Neuron (in vitro differentiated cells): ENCODE results near the gene SMYD3.
"Not testable (repeated sequence)": the region's sequence is repeated elsewhere in the genome, so short reads cannot be mapped to it uniquely, and the experiment has no call there.

Experiments
- H2AFZ ChIP-seq: one replicate; pipeline ENCODE4 v1.6.1; 2013; ENCODE audit warnings: low read depth, mild to moderate bottlenecking, inconsistent platforms, low read length, moderate library complexity
- H3K27me3 ChIP-seq: one replicate; pipeline ENCODE4 v1.6.1; 2013; ENCODE audit warnings: low read length; ENCODE audit not compliant: insufficient read depth
- H3K36me3 ChIP-seq: one replicate; pipeline ENCODE4 v1.6.1; 2013; ENCODE audit warnings: low read length; ENCODE audit not compliant: insufficient read depth
- H3K4me1 ChIP-seq: one replicate; pipeline ENCODE4 v1.6.1; 2013; ENCODE audit warnings: low read length; ENCODE audit not compliant: insufficient read depth
- H3K4me3 ChIP-seq: 2 replicates; pipeline ENCODE4 v1.5.1; 2013; ENCODE audit warnings: mild to moderate bottlenecking, low read length, moderate library complexity
- H3K9me3 ChIP-seq: one replicate; pipeline ENCODE4 v1.6.1; 2013; ENCODE audit warnings: low read length

The SMYD3 gene

DNA sequence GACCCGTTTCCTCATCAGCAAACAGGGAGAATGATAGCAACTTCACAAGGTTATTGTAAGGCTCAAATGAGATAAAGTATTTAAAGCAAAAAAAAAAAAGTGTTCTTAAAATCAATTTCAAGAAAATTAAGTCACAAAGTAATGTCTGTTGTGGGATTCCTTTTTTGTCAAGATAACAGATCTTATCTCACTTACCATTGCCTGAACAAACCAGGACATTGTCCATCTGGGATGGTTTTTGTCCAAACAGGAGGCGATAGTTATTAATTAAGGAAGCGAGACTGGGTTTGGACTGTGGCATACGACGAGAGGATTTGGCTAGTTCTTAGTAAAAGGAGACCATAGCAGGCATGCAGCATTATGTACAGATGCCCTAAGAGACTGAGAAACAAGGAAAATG, 458.4 kb downstream of the SMYD3 start:
- no peak overlapping the region for H3K4me3 ChIP-seq

DNA sequence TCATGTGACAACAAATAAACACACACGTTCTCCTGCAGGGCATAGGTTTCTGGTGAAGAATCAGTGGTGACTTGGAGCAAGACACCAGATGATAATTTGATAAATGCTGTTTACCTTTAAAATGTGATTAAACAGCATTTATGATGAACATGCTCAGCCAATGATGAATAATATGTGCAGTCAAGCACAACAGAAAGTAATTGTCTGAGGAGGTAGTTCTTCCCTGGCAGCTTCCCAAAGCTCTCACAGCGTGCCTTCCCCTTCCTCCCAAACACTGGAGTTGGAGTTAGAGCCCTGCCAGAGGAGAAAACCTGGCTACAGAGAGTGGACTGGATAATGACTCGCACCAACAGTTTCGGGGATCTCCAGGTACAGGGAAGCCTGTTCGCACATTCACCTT, 463.5 kb downstream of the SMYD3 start:
- H3K27me3 ChIP-seq: no peaks in the 10 kb centered on the region
- H2AFZ ChIP-seq: no peak overlapping the region
- H3K4me1 ChIP-seq: no peaks in the 10 kb centered on the region
- H3K36me3 ChIP-seq: no peaks in the 10 kb centered on the region
- H3K9me3 ChIP-seq: no peaks in the 10 kb centered on the region
- no peak overlapping the region for H3K4me3 ChIP-seq

More for the DNA sequence above, 458.4 kb downstream of the SMYD3 start:
- Histone ChIP-seq H3K36me3 (no peaks in the 10 kb centered on the region), H2AFZ (no peak overlapping the region), H3K4me1 (peaks cover 7% of the 10 kb centered on the region), H3K9me3 (no peaks in the 10 kb centered on the region), H3K27me3 (no peaks in the 10 kb centered on the region)

DNA sequence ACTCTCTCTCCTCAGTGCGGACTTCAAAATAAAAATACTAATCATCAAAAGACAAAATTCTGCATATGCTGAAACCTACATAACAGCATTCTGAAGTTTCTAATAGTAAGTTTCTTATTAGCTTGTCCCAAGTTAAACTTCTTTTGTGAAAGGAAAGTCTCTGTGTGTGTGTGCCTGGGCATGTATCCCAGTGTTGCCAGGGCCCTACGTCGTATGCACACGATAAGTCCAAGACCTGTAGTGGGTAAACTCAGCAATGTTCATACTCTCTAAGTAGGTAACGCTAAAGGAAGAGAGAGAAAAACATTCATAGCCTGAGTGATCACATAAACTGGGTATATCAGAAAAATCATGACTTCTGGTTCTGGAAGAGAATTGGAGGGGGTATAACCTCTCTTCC, 465.7 kb downstream of the SMYD3 start:
- Histone ChIP-seq H3K36me3 (no peaks in the 10 kb centered on the region), H3K4me3 (no peak overlapping the region), H3K9me3 (no peaks in the 10 kb centered on the region)

DNA sequence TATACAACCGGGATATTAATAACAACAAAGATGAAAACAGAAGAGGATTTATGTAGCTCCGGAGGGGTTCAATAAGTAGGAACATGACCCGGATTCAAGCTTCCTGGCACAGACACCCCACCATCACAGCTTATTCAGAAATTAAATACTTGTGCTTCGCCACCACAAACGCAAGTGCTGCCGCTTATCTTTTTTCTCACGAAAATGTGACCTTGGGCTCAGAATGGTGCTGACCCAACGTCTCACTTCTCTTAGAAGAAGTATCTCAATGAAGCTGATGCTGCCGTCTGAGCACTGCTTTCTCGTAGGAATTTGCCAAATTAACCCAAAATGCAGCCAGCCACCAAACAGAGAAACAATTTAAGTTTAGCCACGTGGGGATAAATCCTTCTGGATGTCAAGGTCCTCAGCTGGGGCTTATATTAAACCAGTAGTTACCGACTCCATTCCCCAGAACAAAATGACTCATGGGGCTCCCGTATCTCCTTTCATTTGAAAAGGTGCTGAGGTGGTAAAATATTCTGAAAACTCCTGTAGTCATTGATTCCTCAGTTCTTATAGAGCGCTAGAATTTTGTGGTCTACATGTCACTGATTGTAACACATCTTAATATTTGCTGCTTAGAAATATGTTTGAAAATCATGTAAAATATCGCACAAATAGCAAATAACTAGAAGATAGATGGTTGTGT, 466.7 kb downstream of the SMYD3 start:
- Histone ChIP-seq H3K27me3 (no peaks in the 10 kb centered on the region), H2AFZ (no peak overlapping the region), H3K4me3 (no peak overlapping the region), H3K9me3 (no peaks in the 10 kb centered on the region), H3K4me1 (no peaks in the 10 kb centered on the region), H3K36me3 (no peaks in the 10 kb centered on the region)

More for the DNA sequence above, 465.7 kb downstream of the SMYD3 start:
- H3K4me1 ChIP-seq: no peaks in the 10 kb centered on the region
- H3K27me3 ChIP-seq: no peaks in the 10 kb centered on the region
- H2AFZ ChIP-seq: no peak overlapping the region

DNA sequence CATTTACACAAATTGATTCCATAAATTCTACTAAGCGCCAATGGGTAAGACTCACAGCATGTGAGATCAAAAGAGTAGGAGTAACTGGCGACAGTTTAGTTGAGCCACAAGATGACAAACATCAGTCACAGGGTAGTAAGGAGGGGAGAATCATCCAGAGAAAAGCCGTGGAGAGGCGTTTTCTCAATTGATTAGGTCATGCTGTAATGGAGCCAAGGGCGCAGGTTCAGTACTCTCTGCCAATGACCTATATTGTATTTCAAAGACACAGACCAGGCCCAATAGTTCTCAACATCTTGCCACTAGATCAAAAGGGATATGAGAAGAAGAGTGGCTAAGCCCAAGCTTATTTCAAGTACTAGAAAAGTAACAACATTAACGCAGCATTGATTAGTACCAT, 467.5 kb downstream of the SMYD3 start:
- Histone ChIP-seq H3K4me3 (no peak overlapping the region), H2AFZ (no peak overlapping the region), H3K9me3 (no peaks in the 10 kb centered on the region), H3K27me3 (no peaks in the 10 kb centered on the region), H3K4me1 (no peaks in the 10 kb centered on the region), H3K36me3 (no peaks in the 10 kb centered on the region)

DNA sequence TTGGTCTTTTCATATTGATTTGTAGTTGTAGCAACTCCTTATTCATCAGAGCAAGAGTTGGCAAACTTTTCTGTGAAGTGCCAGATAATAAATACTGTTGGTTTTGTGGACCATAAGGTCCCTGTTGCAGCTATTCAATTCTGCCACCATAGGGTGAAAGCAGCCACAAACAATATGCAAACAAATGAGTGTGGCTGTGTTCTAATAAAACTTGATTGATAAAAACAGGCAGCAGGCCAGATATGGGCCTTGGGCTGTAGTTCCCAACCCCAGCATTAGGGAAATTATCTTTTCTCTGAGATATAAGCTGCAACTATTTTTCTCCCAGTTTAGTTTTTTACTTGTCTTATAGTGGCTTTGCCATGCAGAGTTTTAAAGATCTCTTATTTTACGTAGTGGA, 469.2 kb downstream of the SMYD3 start:
- Histone ChIP-seq H2AFZ (no peak overlapping the region), H3K36me3 (no peaks in the 10 kb centered on the region), H3K4me3 (no peak overlapping the region), H3K9me3 (no peaks in the 10 kb centered on the region), H3K27me3 (no peaks in the 10 kb centered on the region), H3K4me1 (no peaks in the 10 kb centered on the region)

DNA sequence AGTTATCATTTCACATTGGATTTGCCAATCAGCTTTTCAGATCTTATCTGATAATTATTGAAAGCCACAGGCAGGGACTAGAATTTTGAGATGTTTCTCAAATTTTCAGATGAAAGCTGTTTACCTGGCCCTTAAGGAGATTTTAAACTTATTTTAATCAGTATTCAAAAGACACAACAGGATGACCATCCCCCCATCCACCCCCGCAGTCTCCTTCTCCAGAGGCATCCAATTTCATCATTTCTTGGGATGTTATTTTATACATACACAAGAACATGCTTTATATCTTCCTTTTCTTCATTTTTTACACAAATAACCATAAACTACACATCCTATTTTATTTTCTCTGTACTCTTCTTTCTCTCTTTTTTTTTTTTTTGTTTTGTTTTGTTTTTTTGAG, 470.9 kb downstream of the SMYD3 start:
- Histone ChIP-seq H3K9me3 (no peaks in the 10 kb centered on the region), H3K27me3 (no peaks in the 10 kb centered on the region), H3K36me3 (no peaks in the 10 kb centered on the region), H3K4me1 (no peaks in the 10 kb centered on the region), H2AFZ (no peak overlapping the region), H3K4me3 (no peak overlapping the region)

DNA sequence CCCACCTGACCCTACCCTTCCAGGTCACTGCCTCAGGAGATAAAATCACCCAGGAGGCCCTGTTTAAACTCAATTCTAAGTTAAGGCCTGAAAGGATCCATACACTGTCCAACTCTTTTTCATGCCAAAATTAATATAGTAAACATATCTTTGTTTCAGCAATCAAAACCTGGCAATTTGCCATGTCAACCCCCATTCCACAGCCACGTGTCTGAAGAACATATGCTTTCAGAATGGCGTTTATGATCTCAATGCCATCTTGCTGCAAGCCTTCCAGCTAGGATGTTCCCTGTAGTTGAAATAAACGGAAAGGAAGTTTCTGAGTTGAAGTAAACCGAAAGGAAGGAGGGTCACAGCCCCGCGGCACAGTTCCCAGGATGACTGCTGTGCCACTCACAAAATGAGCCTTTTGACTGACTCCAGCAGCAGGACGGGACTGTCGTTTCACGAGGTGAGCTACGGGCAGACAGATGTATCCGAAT, 472.0 kb downstream of the SMYD3 start:
- Histone ChIP-seq H3K27me3 (no peaks in the 10 kb centered on the region), H3K4me1 (no peaks in the 10 kb centered on the region), H3K9me3 (no peaks in the 10 kb centered on the region), H3K4me3 (no peak overlapping the region), H3K36me3 (no peaks in the 10 kb centered on the region), H2AFZ (no peak overlapping the region)

DNA sequence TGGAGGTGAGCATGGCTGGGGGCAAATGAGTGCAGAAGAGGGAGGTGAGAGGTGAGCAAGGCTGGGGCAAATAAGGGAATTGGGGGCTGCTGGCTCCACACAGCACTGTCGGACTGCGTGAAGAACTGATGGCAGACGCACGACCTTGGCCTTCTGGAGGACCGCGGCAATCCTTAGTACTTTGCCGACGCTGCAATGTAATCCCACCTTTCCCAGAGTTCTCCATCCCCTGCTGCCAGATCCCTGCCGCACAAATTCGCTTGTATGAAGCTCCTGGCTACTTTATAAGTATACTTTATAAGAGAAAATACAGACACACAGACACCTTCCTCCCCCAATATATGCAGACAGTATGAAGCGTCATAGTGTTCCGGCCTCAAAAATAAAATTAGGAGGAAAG, 472.4 kb downstream of the SMYD3 start:
- no peak overlapping the region for H3K4me3 ChIP-seq
- H3K36me3 ChIP-seq: no peaks in the 10 kb centered on the region
- H3K4me1 ChIP-seq: no peaks in the 10 kb centered on the region
- H3K27me3 ChIP-seq: no peaks in the 10 kb centered on the region
- H2AFZ ChIP-seq: no peak overlapping the region
- H3K9me3 ChIP-seq: no peaks in the 10 kb centered on the region

DNA sequence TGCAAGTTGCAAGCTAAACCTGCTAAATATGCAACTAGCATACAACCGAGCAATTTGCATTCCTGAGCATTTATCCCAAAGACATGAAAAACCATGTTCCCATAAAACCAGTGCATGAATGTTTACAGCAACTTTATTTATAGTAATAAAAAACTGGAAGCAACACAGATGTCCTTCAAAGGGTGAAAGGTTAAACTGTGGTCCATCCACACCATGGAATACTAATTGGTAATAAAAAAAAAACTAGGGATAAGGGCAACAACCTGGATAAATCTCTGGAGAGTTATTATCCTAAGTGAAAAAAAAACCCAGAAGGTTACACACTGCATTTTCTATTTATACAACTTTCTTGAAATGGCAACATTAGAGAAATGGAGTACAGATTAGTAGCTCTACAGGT, 474.1 kb downstream of the SMYD3 start:
- Histone ChIP-seq H3K27me3 (no peaks in the 10 kb centered on the region), H2AFZ (no peak overlapping the region), H3K36me3 (no peaks in the 10 kb centered on the region), H3K9me3 (no peaks in the 10 kb centered on the region), H3K4me1 (no peaks in the 10 kb centered on the region), H3K4me3 (no peak overlapping the region)

DNA sequence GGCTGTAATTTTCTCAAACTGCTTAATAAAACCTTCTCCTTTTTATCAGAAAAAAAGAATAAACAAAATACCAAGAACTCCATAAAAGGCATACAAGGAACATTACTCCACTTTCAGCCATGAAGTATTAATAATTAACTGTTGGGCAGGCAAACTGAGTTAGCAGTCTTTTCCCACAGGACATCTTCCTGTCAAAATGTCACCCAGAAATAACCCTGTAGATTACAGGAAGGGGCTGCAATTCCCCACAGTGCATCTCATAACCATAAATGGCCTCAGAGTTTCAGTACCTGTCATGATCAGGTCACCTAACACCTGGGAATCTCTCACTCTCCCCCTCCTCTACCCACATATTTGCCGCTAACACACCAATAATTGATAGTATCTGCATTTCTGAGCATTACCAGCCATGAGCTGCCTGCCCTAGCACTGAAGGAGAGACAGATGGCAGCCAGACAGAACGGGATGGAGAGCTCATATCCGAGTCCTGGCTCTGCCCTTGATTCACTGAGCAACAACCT, 475.0 kb downstream of the SMYD3 start:
- no peaks in the 10 kb centered on the region for H3K27me3 ChIP-seq
- no peaks in the 10 kb centered on the region for H3K36me3 ChIP-seq
- H2AFZ ChIP-seq: no peak overlapping the region
- H3K4me1 ChIP-seq: no peaks in the 10 kb centered on the region
- no peak overlapping the region for H3K4me3 ChIP-seq
- H3K9me3 ChIP-seq: no peaks in the 10 kb centered on the region

DNA sequence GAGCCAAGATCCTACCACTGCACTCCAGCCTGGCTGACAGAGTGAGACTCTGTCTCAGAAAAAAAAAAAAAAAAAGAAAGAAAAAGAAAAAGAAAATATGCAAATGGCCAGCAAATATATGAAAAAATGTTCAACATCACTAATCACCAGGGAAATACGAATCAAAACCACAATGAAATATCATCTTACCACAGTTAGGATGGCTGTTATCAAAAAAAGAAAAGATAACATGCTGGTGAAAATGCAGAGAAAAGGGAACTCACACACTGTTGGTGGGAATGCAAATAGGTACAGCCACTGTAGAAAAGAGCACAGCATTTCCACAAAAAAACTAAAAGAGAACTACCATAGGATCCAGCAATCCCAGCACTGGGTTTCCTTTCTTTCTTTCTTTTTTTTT, 477.5 kb downstream of the SMYD3 start:
- no peak overlapping the region for H3K4me3 ChIP-seq
- no peaks in the 10 kb centered on the region for H3K4me1 ChIP-seq
- H3K9me3 ChIP-seq: no peaks in the 10 kb centered on the region
- no peaks in the 10 kb centered on the region for H3K27me3 ChIP-seq
- H2AFZ ChIP-seq: no peak overlapping the region
- H3K36me3 ChIP-seq: no peaks in the 10 kb centered on the region

DNA sequence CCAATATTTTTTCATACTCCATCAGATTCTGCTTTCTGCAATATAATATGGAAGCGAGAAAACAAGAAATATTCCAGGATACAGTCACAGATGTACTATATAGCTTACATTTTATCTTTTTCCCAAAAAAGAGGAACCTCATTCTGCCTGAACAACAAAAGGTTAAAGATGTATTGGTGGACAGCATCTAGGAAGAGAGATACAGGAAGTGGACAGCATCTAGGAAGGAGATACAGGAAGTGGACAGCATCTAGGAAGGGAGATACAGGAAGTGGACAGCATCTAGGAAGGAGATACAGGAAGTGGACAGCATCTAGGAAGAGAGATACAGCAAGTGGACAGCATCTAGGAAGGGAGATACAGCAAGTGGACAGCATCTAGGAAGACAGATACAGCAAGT, 483.0 kb downstream of the SMYD3 start:
- not testable (repeated sequence) for H2AFZ ChIP-seq, H3K4me1 ChIP-seq, H3K36me3 ChIP-seq, H3K27me3 ChIP-seq, H3K4me3 ChIP-seq, H3K9me3 ChIP-seq
